Liver (tissue), 9 donors: ENCODE data around the gene SELENOF. TPM values are rescaled to one million over a fixed set of nuclear protein-coding genes. Genes with fewer than 3 reads are reported as not detected.

Experiments
- DNase-seq: peaks from one replicate; pipeline ENCODE4 v3.0.0-alpha.2; 2017; ENCODE audit warnings: low spot score
- H3K27ac ChIP-seq, 2 donors: one replicate each; pipeline ENCODE4 v1.7.0; 2013; ENCODE audit warnings: inconsistent platforms in 2 of 2, low read length in 2 of 2, control low read depth in 1 of 2, low read depth in 1 of 2, mild to moderate bottlenecking in 1 of 2
- H3K27me3 ChIP-seq, 4 donors: one replicate each; pipeline versions ENCODE4 v1.6.1 to v1.7.0; 2013; ENCODE audit warnings: low read length in 3 of 4, inconsistent platforms in 1 of 4, mild to moderate bottlenecking in 1 of 4, moderate library complexity in 1 of 4; ENCODE audit not compliant: control insufficient read depth in 4 of 4, insufficient read depth in 4 of 4
- H3K36me3 ChIP-seq, 4 donors: one replicate each; pipeline versions ENCODE4 v1.6.1 to v1.7.0; 2013; ENCODE audit warnings: low read length in 3 of 4, mild to moderate bottlenecking in 3 of 4, low read depth in 1 of 4, moderate library complexity in 1 of 4; ENCODE audit not compliant: control insufficient read depth in 4 of 4, insufficient read depth in 3 of 4
- H3K4me1 ChIP-seq, 4 donors: one replicate each; pipeline versions ENCODE4 v1.6.1 to v1.7.0; 2013; ENCODE audit warnings: low read length in 3 of 4, mild to moderate bottlenecking in 3 of 4, moderate library complexity in 1 of 4; ENCODE audit not compliant: control insufficient read depth in 4 of 4, insufficient read depth in 4 of 4
- H3K4me3 ChIP-seq, 3 donors: one replicate each; pipeline versions ENCODE4 v1.6.1 to v1.7.0; 2013; ENCODE audit warnings: low read length in 3 of 3, control low read depth in 1 of 3, low read depth in 1 of 3, mild to moderate bottlenecking in 1 of 3
- H3K9ac ChIP-seq, 2 donors: one replicate each; pipeline ENCODE4 v1.7.0; 2013; ENCODE audit warnings: low read length in 2 of 2, mild to moderate bottlenecking in 2 of 2, moderate library complexity in 2 of 2, control low read depth in 1 of 2, low read depth in 1 of 2
- H3K9me3 ChIP-seq, 4 donors: one replicate each; pipeline versions ENCODE4 v1.6.1 to v1.7.0; 2013; ENCODE audit warnings: low read length in 3 of 4; ENCODE audit not compliant: control insufficient read depth in 4 of 4
- CTCF ChIP-seq: fragments of 150-350 bp; IDR thresholded peaks from 2 replicates; pipeline ENCODE4 v1.5.1; 2017; ENCODE audit warnings: improper control_type of control experiment, low read depth, low read length; ENCODE audit not compliant: missing input control
- EGR1 ChIP-seq, 2 donors: IDR thresholded peaks; 2 replicates each; pipeline ENCODE4 v1.6.1; 2016 to 2018; ENCODE audit warnings: antibody characterized with exemption in 2 of 2, low read depth in 2 of 2
- FOXA1 ChIP-seq: IDR thresholded peaks from 2 replicates; pipeline ENCODE4 v1.6.1; 2016; ENCODE audit warnings: antibody characterized with exemption
- FOXA2 ChIP-seq: IDR thresholded peaks from 2 replicates; pipeline ENCODE4 v1.6.1; 2016; ENCODE audit warnings: antibody characterized with exemption
- GABPA ChIP-seq, 2 donors: IDR thresholded peaks in 1 of 2; conservative IDR thresholded peaks in 1 of 2; 2 replicates each; pipeline ENCODE4 v1.6.1; 2016; ENCODE audit warnings: antibody characterized with exemption in 2 of 2, mild to moderate bottlenecking in 1 of 2, moderate library complexity in 1 of 2
- HNF4A ChIP-seq, 2 donors: conservative IDR thresholded peaks; 2 replicates each; pipeline ENCODE4 v1.6.1; 2016; ENCODE audit warnings: antibody characterized with exemption in 2 of 2, mild to moderate bottlenecking in 2 of 2
- HNF4G ChIP-seq: IDR thresholded peaks from 2 replicates; pipeline ENCODE4 v1.6.1; 2016; ENCODE audit warnings: antibody characterized with exemption
- JUND ChIP-seq, 2 donors: IDR thresholded peaks; 2 replicates each; pipeline ENCODE4 v1.6.1; 2016; ENCODE audit warnings: antibody characterized with exemption in 2 of 2
- RAD21 ChIP-seq, 2 donors: IDR thresholded peaks; 2 replicates each; pipeline ENCODE4 v1.6.1; 2016; ENCODE audit warnings: antibody characterized with exemption in 2 of 2, mild to moderate bottlenecking in 2 of 2
- REST ChIP-seq: IDR thresholded peaks from 2 replicates; pipeline ENCODE4 v1.6.1; 2016; ENCODE audit warnings: antibody characterized with exemption, mild to moderate bottlenecking
- RXRA ChIP-seq, 2 donors: IDR thresholded peaks; 2 replicates each; pipeline ENCODE4 v1.6.1; 2017 to 2018; ENCODE audit warnings: antibody characterized with exemption in 2 of 2, mild to moderate bottlenecking in 1 of 2
- SP1 ChIP-seq: IDR thresholded peaks from 2 replicates; pipeline ENCODE4 v1.6.1; 2018; ENCODE audit warnings: antibody characterized with exemption, mild to moderate bottlenecking
- TAF1 ChIP-seq: conservative IDR thresholded peaks from 2 replicates; pipeline ENCODE4 v1.6.1; 2016; ENCODE audit warnings: antibody characterized with exemption, mild to moderate bottlenecking
- YY1 ChIP-seq: IDR thresholded peaks from 2 replicates; pipeline ENCODE4 v1.6.1; 2016; ENCODE audit warnings: antibody characterized with exemption, mild to moderate bottlenecking
- WGBS: extraction: QIAGEN DNeasy Blood & Tissue Kit; methylation state at CpG from one replicate; pipeline ENCODE4 v1.1.7; 2013; 5-methylcytosine and 5-hydroxymethylcytosine counted together
- polyA plus RNA-seq, 2 donors: library from polyadenylated mRNA; stranded (reverse) in 1 of 2; unstranded in 1 of 2; fragments of 200-250 nt in 1 of 2; fragments of >200 nt in 1 of 2; fragmentation: Nextera tagmentation in 1 of 2; extraction: Ambion mirVana in 1 of 2; gene quantifications; one replicate each; pipeline versions ENCODE4 v1.2.1 to v1.2.3, GENCODE V29; 2013 to 2015
- total RNA-seq, 2 donors: library from RNA; depleted of rRNA; stranded (reverse); fragments of >200 nt; gene quantifications; one replicate each; pipeline ENCODE4 v1.2.3, GENCODE V29; 2014
- TF ChIP-seq, protein P1 (sequence below): IDR thresholded peaks from 2 replicates; pipeline ENCODE4 v1.6.1; 2016; ENCODE audit warnings: antibody characterized with exemption
- TF ChIP-seq, protein P2 (sequence below): IDR thresholded peaks from 2 replicates; pipeline ENCODE4 v1.6.1; 2016; ENCODE audit warnings: antibody characterized with exemption
- donor health status: healthy.
- donor health status: healthy.
- donor health status: healthy.
- donor health status: healthy.
- donor health status: healthy.

The SELENOF gene
- total and polyA plus RNA-seq, 4 donors = 80.4 to 143 (median 99.7) TPM

GRCh38 chr1:86942042-86942441, 28.1 kb upstream of the SELENOF start:
- Histone ChIP-seq H3K27ac (no peak overlapping the region), H3K9ac (no peak overlapping the region), H3K27me3 (no peaks in the 10 kb centered on the region), H3K36me3 (no peaks in the 10 kb centered on the region), H3K9me3 (no peaks in the 10 kb centered on the region), H3K4me3 (no peak overlapping the region), H3K4me1 (peaks cover 1 to 11% (median 6%) of the 10 kb centered on the region in 4 donors)
- no peak for TF ChIP-seq RAD21 (IDR thresholded peaks at IDR 0.05)
- no peak for TF ChIP-seq RXRA (IDR thresholded peaks at IDR 0.05)
- no peak for TF ChIP-seq EGR1 (IDR thresholded peaks at IDR 0.05; ENCODE audit: low read depth in 2 of 2)
- TF ChIP-seq REST = no peak
- TF ChIP-seq, protein P1, sequence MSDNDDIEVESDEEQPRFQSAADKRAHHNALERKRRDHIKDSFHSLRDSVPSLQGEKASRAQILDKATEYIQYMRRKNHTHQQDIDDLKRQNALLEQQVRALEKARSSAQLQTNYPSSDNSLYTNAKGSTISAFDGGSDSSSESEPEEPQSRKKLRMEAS = no peak
- no peak for DNase-seq
- 20% methylated on average over 1 of the region's 1 CpG for WGBS

DNA sequence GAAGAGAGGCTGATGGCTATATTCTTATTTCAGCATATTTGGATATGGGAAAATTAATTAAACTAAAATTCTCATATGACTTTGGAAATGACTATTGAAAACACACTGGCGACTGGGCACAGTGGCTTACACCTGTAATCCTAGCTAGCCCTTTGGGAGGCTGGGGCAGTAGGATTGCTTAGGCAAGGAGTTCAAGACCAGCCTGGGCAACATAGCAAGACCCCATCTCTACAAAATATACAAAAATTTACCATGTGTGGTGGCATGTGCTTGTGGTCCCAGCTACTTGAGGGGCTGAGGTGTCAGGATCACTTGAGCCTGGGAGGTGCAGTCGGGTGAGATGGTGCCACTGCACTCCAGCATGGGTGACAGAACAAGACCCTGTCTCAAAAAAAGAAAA, 26.7 kb upstream of the SELENOF start:
- 93% methylated on average over 2 of the region's 2 CpGs for WGBS
- TF ChIP-seq, protein P2, sequence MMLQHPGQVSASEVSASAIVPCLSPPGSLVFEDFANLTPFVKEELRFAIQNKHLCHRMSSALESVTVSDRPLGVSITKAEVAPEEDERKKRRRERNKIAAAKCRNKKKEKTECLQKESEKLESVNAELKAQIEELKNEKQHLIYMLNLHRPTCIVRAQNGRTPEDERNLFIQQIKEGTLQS = no peak
- Histone ChIP-seq H3K4me1 (peaks cover 0 to 13% (median 6%) of the 10 kb centered on the region in 4 donors), H3K27ac (no peak overlapping the region), H3K36me3 (no peaks in the 10 kb centered on the region), H3K27me3 (no peaks in the 10 kb centered on the region), H3K4me3 (no peak overlapping the region), H3K9ac (no peak overlapping the region), H3K9me3 (no peaks in the 10 kb centered on the region)
- no peak for DNase-seq

GRCh38 chr1:86939406-86939805, 25.5 kb upstream of the SELENOF start:
- Histone ChIP-seq H3K9ac (no peak overlapping the region), H3K4me1 (peaks cover 0 to 13% (median 6%) of the 10 kb centered on the region in 4 donors), H3K36me3 (no peaks in the 10 kb centered on the region), H3K4me3 (no peak overlapping the region), H3K27ac (no peak overlapping the region), H3K27me3 (no peaks in the 10 kb centered on the region), H3K9me3 (no peaks in the 10 kb centered on the region)
- DNase-seq = no peak
- 94% methylated on average over 3 of the region's 3 CpGs for WGBS
- TF ChIP-seq JUND (IDR thresholded peaks at IDR 0.05) (no peak), HNF4G (no peak), RAD21 (IDR thresholded peaks at IDR 0.05) (no peak), RXRA (IDR thresholded peaks at IDR 0.05) (no peak), SP1 (no peak), YY1 (no peak), GABPA (IDR thresholded peaks at IDR 0.05 in 1 of 2, conservative IDR thresholded peaks at IDR 0.05 in 1 of 2) (no peak), CTCF (no peak), TAF1 (no peak), FOXA1 (no peak), EGR1 (IDR thresholded peaks at IDR 0.05; ENCODE audit: low read depth in 2 of 2) (no peak), HNF4A (conservative IDR thresholded peaks at IDR 0.05) (no peak), REST (no peak), FOXA2 (no peak)
- TF ChIP-seq, protein P1 = no peak
- TF ChIP-seq, protein P2 = no peak
